ENCODE results near the gene TFDP2.
"Not testable (repeated sequence)": the region's sequence is repeated elsewhere in the genome, so short reads cannot be mapped to it uniquely, and the experiment has no call there.

TFDP2 gene

GRCh38 chr3:142148792-142149672 lies at the start of gene TFDP2:
Gene TFDP2, minus strand, starts transcription at chr3:142149544. Its CDS starts 47,795 bp downstream, at chr3:142101749.
- peak; percentile 90 for DNase-seq (ENCODE audit: insufficient read length, low spot score)
- peak; percentile 95 for FAIRE-seq

- FAIRE-seq (no peak), DNase-seq (ENCODE audit: insufficient read length, low spot score) (no peak)
These were observed 39.5 kb upstream of the TFDP2 start for GRCh38 chr3:142188846-142189245.

- DNase-seq (ENCODE audit: insufficient read length, low spot score), result peak; percentile 14
- no peak for FAIRE-seq
These were observed 31.5 kb upstream of the TFDP2 start for GRCh38 chr3:142180761-142181362.

GRCh38 chr3:142175478-142175877 lies 26.1 kb upstream of the TFDP2 start:
- FAIRE-seq (no peak), DNase-seq (ENCODE audit: insufficient read length, low spot score) (no peak)

- FAIRE-seq (peak; percentile 42), DNase-seq (ENCODE audit: insufficient read length, low spot score) (no peak)
These were observed 25.2 kb upstream of the TFDP2 start for GRCh38 chr3:142174559-142174958.

- no peak for FAIRE-seq
- DNase-seq (ENCODE audit: insufficient read length, low spot score), result no peak
These were observed 19.2 kb upstream of the TFDP2 start for GRCh38 chr3:142168514-142168913.

GRCh38 chr3:142165194-142165593 lies 15.8 kb upstream of the TFDP2 start:
- FAIRE-seq, result no peak
- DNase-seq (ENCODE audit: insufficient read length, low spot score), result peak; percentile 26

GRCh38 chr3:142159083-142159740 lies 9.9 kb upstream of the TFDP2 start:
- FAIRE-seq, result no peak
- DNase-seq (ENCODE audit: insufficient read length, low spot score), result no peak

- DNase-seq (ENCODE audit: insufficient read length, low spot score), result no peak
These were observed 4.8 kb upstream of the TFDP2 start for GRCh38 chr3:142154186-142154585.

GRCh38 chr3:142152384-142152783 lies 3.0 kb upstream of the TFDP2 start:
- no peak for FAIRE-seq
- no peak for DNase-seq (ENCODE audit: insufficient read length, low spot score)

More at GRCh38 chr3:142154186-142154585, 4.8 kb upstream of the TFDP2 start:
- no peak for FAIRE-seq

- FAIRE-seq, result no peak
These were observed 2.5 kb upstream of the TFDP2 start for GRCh38 chr3:142151828-142152227.

GRCh38 chr3:142151240-142151639 lies 1.9 kb upstream of the TFDP2 start:
- DNase-seq (ENCODE audit: insufficient read length, low spot score), result no peak
- no peak for FAIRE-seq

More at GRCh38 chr3:142151828-142152227, 2.5 kb upstream of the TFDP2 start:
- DNase-seq (ENCODE audit: insufficient read length, low spot score), result no peak

- no peak for FAIRE-seq
- DNase-seq (ENCODE audit: insufficient read length, low spot score), result no peak
These were observed 927 bp upstream of the TFDP2 start for GRCh38 chr3:142150271-142150670.

- FAIRE-seq (no peak), DNase-seq (ENCODE audit: insufficient read length, low spot score) (no peak)
These were observed 289 bp upstream of the TFDP2 start for GRCh38 chr3:142149673-142149992.

- no peak for DNase-seq (ENCODE audit: insufficient read length, low spot score)
- FAIRE-seq, result no peak
These were observed 1.1 kb downstream of the TFDP2 start for GRCh38 chr3:142148044-142148791.

- FAIRE-seq; DNase-seq (ENCODE audit: insufficient read length, low spot score): not testable (repeated sequence)
These were observed 4.8 kb downstream of the TFDP2 start for GRCh38 chr3:142144587-142144986.

GRCh38 chr3:142140608-142141285 lies 8.6 kb downstream of the TFDP2 start:
- not testable (repeated sequence) for DNase-seq (ENCODE audit: insufficient read length, low spot score); FAIRE-seq

- not testable (repeated sequence) for FAIRE-seq; DNase-seq (ENCODE audit: insufficient read length, low spot score)
These were observed 12.3 kb downstream of the TFDP2 start for GRCh38 chr3:142137089-142137488.

- FAIRE-seq, result no peak
- DNase-seq (ENCODE audit: insufficient read length, low spot score), result no peak
These were observed 14.5 kb downstream of the TFDP2 start for GRCh38 chr3:142134799-142135325.
